ENCODE measurements around the gene PBX4. TPM values are rescaled to one million over a fixed set of nuclear protein-coding genes. Genes with fewer than 3 reads are reported as not detected.

PBX4 gene
- total RNA-seq, 3 donors from 2014 or later (not counting 1 experiment from before 2014, with no cell fraction given), result 10.7 to 15.9 (median 11.1) TPM

DNA sequence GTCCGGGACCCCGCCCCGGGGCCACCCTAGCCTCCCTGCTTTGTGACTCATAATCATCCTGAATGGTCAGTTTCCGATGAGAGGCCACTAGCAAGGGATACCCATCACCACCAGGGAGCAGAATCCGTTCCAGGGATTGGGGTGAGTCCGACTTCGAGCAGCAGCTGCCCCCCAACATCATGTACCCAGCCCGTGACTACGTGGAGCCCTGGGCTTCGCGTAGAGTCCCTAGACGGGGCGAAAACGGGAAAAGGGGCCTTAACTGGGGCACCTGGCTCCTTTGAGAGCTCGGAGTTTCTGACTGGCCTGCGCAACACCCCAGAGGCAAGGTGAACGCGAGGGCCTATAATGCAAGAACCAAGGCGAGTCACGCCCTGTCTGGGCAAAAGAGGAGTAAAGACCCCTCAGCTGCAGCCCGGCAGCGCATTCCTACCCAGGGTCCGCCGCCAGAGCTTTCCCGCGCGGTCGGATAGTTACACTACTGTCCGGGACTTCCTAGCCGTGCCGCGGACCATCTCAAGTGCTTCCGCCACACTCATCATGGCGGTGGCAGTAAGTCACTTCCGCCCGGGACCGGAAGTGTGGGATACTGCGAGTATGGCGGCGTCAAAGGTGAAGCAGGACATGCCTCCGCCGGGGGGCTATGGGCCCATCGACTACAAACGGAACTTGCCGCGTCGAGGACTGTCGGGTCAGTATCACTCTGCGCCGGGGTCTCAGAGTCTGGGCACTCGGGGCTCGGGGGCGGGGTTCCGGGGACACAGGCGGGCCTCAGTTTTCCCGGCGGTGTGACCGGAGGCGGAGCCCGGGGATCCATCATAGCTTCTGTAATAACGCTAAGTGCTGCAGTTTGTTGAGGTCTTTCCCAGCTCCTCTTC, 102.6 kb downstream of the PBX4 start, which contains the start of gene NDUFA13:
TSS of gene NDUFA13 (plus strand) at position 584 of the 878 bp plus-strand sequence. CDS start at position 598, 14 bp downstream.
- H3K4me1 Mint-ChIP-seq, result peaks cover 11 to 23% of the 10 kb centered on the region in 2 donors
- no peaks in the 10 kb centered on the region for H3K9me3 ChIP-seq (ENCODE audit: control insufficient read depth, insufficient read depth, low read length)
- no peaks in the 10 kb centered on the region for H3K36me3 Mint-ChIP-seq
- intact Hi-C loops (cut with micrococcal nuclease), result no loop called here
- H3K27ac Mint-ChIP-seq, result peak within 1 kb of the TSS; percentile 91 to 94
- H3K9me3 Mint-ChIP-seq, result no peaks in the 10 kb centered on the region
- 7% methylated on average over 61 of the region's 61 CpGs for WGBS (ENCODE audit: insufficient coverage)
- no peaks in the 10 kb centered on the region for H3K27me3 Mint-ChIP-seq (ENCODE audit: low read depth in 2 of 2)
- ATAC-seq (peak; percentile 94 to 97 (median 96)), DNase-seq (peak; percentile 97 to 98)
- H3K36me3 ChIP-seq (ENCODE audit: control insufficient read depth, insufficient read depth, low read length), result peaks cover 4% of the 10 kb centered on the region
- no peaks in the 10 kb centered on the region for H3K27me3 ChIP-seq (ENCODE audit: control insufficient read depth, insufficient read depth, low read length)
- H3K4me3 Mint-ChIP-seq, result peak within 1 kb of the TSS; percentile 95
- H3K27ac ChIP-seq (ENCODE audit: low read length), result peak within 1 kb of the TSS; percentile 71
- peak within 1 kb of the TSS; percentile 70 for H3K4me3 ChIP-seq (ENCODE audit: low read length)
- peaks cover 31% of the 10 kb centered on the region for H3K4me1 ChIP-seq (ENCODE audit: control insufficient read depth, insufficient read depth, low read length)
- TF ChIP-seq, protein P1, sequence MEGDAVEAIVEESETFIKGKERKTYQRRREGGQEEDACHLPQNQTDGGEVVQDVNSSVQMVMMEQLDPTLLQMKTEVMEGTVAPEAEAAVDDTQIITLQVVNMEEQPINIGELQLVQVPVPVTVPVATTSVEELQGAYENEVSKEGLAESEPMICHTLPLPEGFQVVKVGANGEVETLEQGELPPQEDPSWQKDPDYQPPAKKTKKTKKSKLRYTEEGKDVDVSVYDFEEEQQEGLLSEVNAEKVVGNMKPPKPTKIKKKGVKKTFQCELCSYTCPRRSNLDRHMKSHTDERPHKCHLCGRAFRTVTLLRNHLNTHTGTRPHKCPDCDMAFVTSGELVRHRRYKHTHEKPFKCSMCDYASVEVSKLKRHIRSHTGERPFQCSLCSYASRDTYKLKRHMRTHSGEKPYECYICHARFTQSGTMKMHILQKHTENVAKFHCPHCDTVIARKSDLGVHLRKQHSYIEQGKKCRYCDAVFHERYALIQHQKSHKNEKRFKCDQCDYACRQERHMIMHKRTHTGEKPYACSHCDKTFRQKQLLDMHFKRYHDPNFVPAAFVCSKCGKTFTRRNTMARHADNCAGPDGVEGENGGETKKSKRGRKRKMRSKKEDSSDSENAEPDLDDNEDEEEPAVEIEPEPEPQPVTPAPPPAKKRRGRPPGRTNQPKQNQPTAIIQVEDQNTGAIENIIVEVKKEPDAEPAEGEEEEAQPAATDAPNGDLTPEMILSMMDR (IDR thresholded peaks at IDR 0.05), result no peak

GRCh38 chr19:19514881-19515641, 103.4 kb downstream of the PBX4 start, which contains the start of gene TSSK6:
TSS of gene TSSK6 (minus strand) at chr19:19515548. CDS start at chr19:19515427, 121 bp downstream.
- intact Hi-C loops (cut with micrococcal nuclease), result no loop called here

GRCh38 chr19:19514215-19514657, 104.3 kb downstream of the PBX4 start:
- Mint-ChIP-seq H3K36me3 (no peaks in the 10 kb centered on the region), H3K27me3 (ENCODE audit: low read depth in 2 of 2) (no peaks in the 10 kb centered on the region), H3K27ac (no peak overlapping the region), H3K4me3 (peak overlapping the region; percentile 65), H3K9me3 (no peaks in the 10 kb centered on the region), H3K4me1 (peaks cover 2 to 11% of the 10 kb centered on the region in 2 donors)
- ATAC-seq (no peak), DNase-seq (peak in 1 of 2 donors; percentile 40)
- Histone ChIP-seq H3K4me3 (ENCODE audit: low read length) (no peak overlapping the region), H3K4me1 (ENCODE audit: control insufficient read depth, insufficient read depth, low read length) (peaks cover 26% of the 10 kb centered on the region), H3K27me3 (ENCODE audit: control insufficient read depth, insufficient read depth, low read length) (no peaks in the 10 kb centered on the region), H3K27ac (ENCODE audit: low read length) (no peak overlapping the region), H3K36me3 (ENCODE audit: control insufficient read depth, insufficient read depth, low read length) (peaks cover under 1% of the 10 kb centered on the region), H3K9me3 (ENCODE audit: control insufficient read depth, insufficient read depth, low read length) (no peaks in the 10 kb centered on the region)
- intact Hi-C loops (cut with micrococcal nuclease), result no loop called here
- 48% methylated on average over 46 of the region's 46 CpGs for WGBS (ENCODE audit: insufficient coverage)
- TF ChIP-seq, protein P1 (IDR thresholded peaks at IDR 0.05), result no peak

More at GRCh38 chr19:19514881-19515641, 103.4 kb downstream of the PBX4 start, which contains the start of gene TSSK6:
- no peaks in the 10 kb centered on the region for H3K9me3 Mint-ChIP-seq
- H3K27me3 Mint-ChIP-seq (ENCODE audit: low read depth in 2 of 2), result no peaks in the 10 kb centered on the region
- Histone ChIP-seq H3K27me3 (ENCODE audit: control insufficient read depth, insufficient read depth, low read length) (no peaks in the 10 kb centered on the region), H3K9me3 (ENCODE audit: control insufficient read depth, insufficient read depth, low read length) (no peaks in the 10 kb centered on the region), H3K36me3 (ENCODE audit: control insufficient read depth, insufficient read depth, low read length) (peaks cover 4% of the 10 kb centered on the region), H3K27ac (ENCODE audit: low read length) (peak within 1 kb of the TSS; percentile 71), H3K4me3 (ENCODE audit: low read length) (peak within 1 kb of the TSS; percentile 70), H3K4me1 (ENCODE audit: control insufficient read depth, insufficient read depth, low read length) (peaks cover 31% of the 10 kb centered on the region)
- TF ChIP-seq, protein P1 (IDR thresholded peaks at IDR 0.05), result no peak
- H3K36me3 Mint-ChIP-seq, result no peaks in the 10 kb centered on the region
- peak within 1 kb of the TSS; percentile 91 to 94 for H3K27ac Mint-ChIP-seq
- 91% methylated on average over 74 of the region's 74 CpGs for WGBS (ENCODE audit: insufficient coverage)
- H3K4me1 Mint-ChIP-seq, result peaks cover 7 to 19% of the 10 kb centered on the region in 2 donors
- DNase-seq (no peak), ATAC-seq (no peak)
- H3K4me3 Mint-ChIP-seq, result peak within 1 kb of the TSS; percentile 95
